ENCODE data around the gene LPCAT4.
A peak's percentile ranks its signal among the peaks of the same experiment; 100 is the strongest.

LPCAT4 gene

GRCh38 chr15:34337557-34338306, 29.3 kb downstream of the LPCAT4 start, which contains the start of gene SLC12A6:
TSS of gene SLC12A6 (minus strand) at chr15:34337781. CDS start at chr15:34336680, 1,101 bp downstream.
- Histone ChIP-seq H3K36me3 (ENCODE audit: control insufficient read depth in 4 of 4, insufficient read depth in 4 of 4, low read length in 3 of 4) (peaks cover 0 to 21% (median 7%) of the 10 kb centered on the region in 4 experiments), H3K9me3 (ENCODE audit: control extremely low read depth in 1 of 5, control insufficient read depth in 4 of 5, insufficient read depth in 2 of 5, low read depth in 1 of 5, low read length in 4 of 5) (no peaks in the 10 kb centered on the region), H3K27ac (ENCODE audit: insufficient read depth in 1 of 2, low read depth in 1 of 2, low read length in 2 of 2, poor library complexity in 1 of 2, severe bottlenecking in 2 of 2) (peak within 1 kb of the TSS; percentile 85 to 95), H3K4me1 (ENCODE audit: control extremely low read depth in 1 of 4, control insufficient read depth in 4 of 4, insufficient read depth in 4 of 4, low read length in 3 of 4) (peaks cover 31 to 63% (median 46%) of the 10 kb centered on the region in 4 experiments), H3K4me3 (ENCODE audit: control insufficient read depth in 1 of 7, extremely low read depth in 1 of 7, insufficient read depth in 4 of 7, low read depth in 2 of 7, low read length in 6 of 7) (peak within 1 kb of the TSS; percentile 74 to 96 (median 84)), H3K27me3 (replicated peaks in 2 of 5; ENCODE audit: control insufficient read depth in 4 of 5, insufficient read depth in 5 of 5, low read length in 4 of 5) (no peaks in the 10 kb centered on the region)
- under 1% methylated on average over 72 of the region's 78 CpGs for WGBS (ENCODE audit: insufficient coverage)
- CTCF ChIA-PET, result interaction anchor here (1.0 to 2.8 kb wide), 5 partner anchors 9 to 96 kb away, joined by 3 to 10 read pairs (median 5); no protein-coding TSS in a partner anchor
- DNase-seq, result peak; percentile 93 to 98 (median 97)
- POLR2A ChIA-PET, result interaction anchor here (0.6 to 1.5 kb wide), 4 partner anchors 8 to 236 kb away, joined by 3 to 6 read pairs (median 4); partner anchors contain the start of genes EMC7 and PGBD4

GRCh38 chr15:34336991-34337556, 29.9 kb downstream of the LPCAT4 start:
- under 1% methylated on average over 24 of the region's 26 CpGs for WGBS (ENCODE audit: insufficient coverage)
- POLR2A ChIA-PET, result interaction anchor here (0.6 to 1.5 kb wide), 5 partner anchors 8 to 235 kb away, joined by 3 to 6 read pairs (median 4); partner anchors contain the start of genes EMC7 and PGBD4
- CTCF ChIA-PET, result interaction anchor here (1.6 to 2.8 kb wide), 3 partner anchors 9 to 95 kb away, joined by 5 to 10 read pairs (median 5); no protein-coding TSS in a partner anchor
- Histone ChIP-seq H3K4me3 (ENCODE audit: control insufficient read depth in 1 of 7, extremely low read depth in 1 of 7, insufficient read depth in 4 of 7, low read depth in 2 of 7, low read length in 6 of 7) (peak overlapping the region; percentile 74 to 96 (median 84)), H3K4me1 (ENCODE audit: control extremely low read depth in 1 of 4, control insufficient read depth in 4 of 4, insufficient read depth in 4 of 4, low read length in 3 of 4) (peaks cover 34 to 68% (median 51%) of the 10 kb centered on the region in 4 experiments), H3K27ac (ENCODE audit: insufficient read depth in 1 of 2, low read depth in 1 of 2, low read length in 2 of 2, poor library complexity in 1 of 2, severe bottlenecking in 2 of 2) (peak overlapping the region; percentile 85 to 95), H3K27me3 (replicated peaks in 2 of 5; ENCODE audit: control insufficient read depth in 4 of 5, insufficient read depth in 5 of 5, low read length in 4 of 5) (no peaks in the 10 kb centered on the region), H3K9me3 (ENCODE audit: control extremely low read depth in 1 of 5, control insufficient read depth in 4 of 5, insufficient read depth in 2 of 5, low read depth in 1 of 5, low read length in 4 of 5) (no peaks in the 10 kb centered on the region), H3K36me3 (ENCODE audit: control insufficient read depth in 4 of 4, insufficient read depth in 4 of 4, low read length in 3 of 4) (peaks cover 0 to 21% (median 7%) of the 10 kb centered on the region in 4 experiments)
- DNase-seq, result peak in 1 of 3 donors; percentile 31

- H3K36me3 ChIP-seq (ENCODE audit: control insufficient read depth in 4 of 4, insufficient read depth in 4 of 4, low read length in 3 of 4), result peaks cover 0 to 18% (median 5%) of the 10 kb centered on the region in 4 experiments
- peaks cover 40 to 67% (median 51%) of the 10 kb centered on the region in 4 experiments for H3K4me1 ChIP-seq (ENCODE audit: control extremely low read depth in 1 of 4, control insufficient read depth in 4 of 4, insufficient read depth in 4 of 4, low read length in 3 of 4)
- no peak for DNase-seq
- ChIA-PET CTCF (interaction anchor here (1.6 to 2.8 kb wide), 3 partner anchors 8 to 94 kb away, joined by 5 to 10 read pairs (median 5); no protein-coding TSS in a partner anchor), POLR2A (interaction anchor here (0.6 to 0.7 kb wide), 3 partner anchors 9 to 27 kb away, joined by 3 to 4 read pairs (median 4); no protein-coding TSS in a partner anchor)
- H3K9me3 ChIP-seq (ENCODE audit: control extremely low read depth in 1 of 5, control insufficient read depth in 4 of 5, insufficient read depth in 2 of 5, low read depth in 1 of 5, low read length in 4 of 5), result no peaks in the 10 kb centered on the region
- H3K27ac ChIP-seq (ENCODE audit: insufficient read depth in 1 of 2, low read depth in 1 of 2, low read length in 2 of 2, poor library complexity in 1 of 2, severe bottlenecking in 2 of 2), result peak overlapping the region; percentile 85 to 95
- WGBS (ENCODE audit: insufficient coverage), result 88% methylated on average over 12 of the region's 16 CpGs
- H3K4me3 ChIP-seq (ENCODE audit: control insufficient read depth in 1 of 7, extremely low read depth in 1 of 7, insufficient read depth in 4 of 7, low read depth in 2 of 7, low read length in 6 of 7), result peak overlapping the region; percentile 74 to 96 (median 84)
- no peaks in the 10 kb centered on the region for H3K27me3 ChIP-seq (replicated peaks in 2 of 5; ENCODE audit: control insufficient read depth in 4 of 5, insufficient read depth in 5 of 5, low read length in 4 of 5)
Observed at GRCh38 chr15:34336231-34336990, 30.6 kb downstream of the LPCAT4 start.

- Histone ChIP-seq H3K27me3 (replicated peaks in 2 of 5; ENCODE audit: control insufficient read depth in 4 of 5, insufficient read depth in 5 of 5, low read length in 4 of 5) (no peaks in the 10 kb centered on the region), H3K4me1 (ENCODE audit: control extremely low read depth in 1 of 4, control insufficient read depth in 4 of 4, insufficient read depth in 4 of 4, low read length in 3 of 4) (peaks cover 42 to 68% (median 56%) of the 10 kb centered on the region in 4 experiments), H3K4me3 (ENCODE audit: control insufficient read depth in 1 of 7, extremely low read depth in 1 of 7, insufficient read depth in 4 of 7, low read depth in 2 of 7, low read length in 6 of 7) (peak overlapping the region in 6 of 7 experiments; percentile 74 to 96 (median 83)), H3K36me3 (ENCODE audit: control insufficient read depth in 4 of 4, insufficient read depth in 4 of 4, low read length in 3 of 4) (peaks cover 0 to 15% (median 2%) of the 10 kb centered on the region in 4 experiments), H3K27ac (ENCODE audit: insufficient read depth in 1 of 2, low read depth in 1 of 2, low read length in 2 of 2, poor library complexity in 1 of 2, severe bottlenecking in 2 of 2) (peak overlapping the region; percentile 85 to 95), H3K9me3 (ENCODE audit: control extremely low read depth in 1 of 5, control insufficient read depth in 4 of 5, insufficient read depth in 2 of 5, low read depth in 1 of 5, low read length in 4 of 5) (no peaks in the 10 kb centered on the region)
- CTCF ChIA-PET, result interaction anchor here (1.2 to 2.8 kb wide), 3 partner anchors 7 to 40 kb away, joined by 3 to 10 read pairs (median 5); no protein-coding TSS in a partner anchor
- WGBS (ENCODE audit: insufficient coverage), result 38% methylated on average over 2 of the region's 3 CpGs
- peak; percentile 77 to 85 (median 78) for DNase-seq
- POLR2A ChIA-PET, result interaction anchor here (0.5 kb wide), 1 partner anchor 50 kb away, joined by 3 read pairs; no protein-coding TSS in a partner anchor
Observed at GRCh38 chr15:34335176-34336032, 31.6 kb downstream of the LPCAT4 start.

GRCh38 chr15:34334672-34335071, 32.3 kb downstream of the LPCAT4 start:
- Histone ChIP-seq H3K27ac (ENCODE audit: insufficient read depth in 1 of 2, low read depth in 1 of 2, low read length in 2 of 2, poor library complexity in 1 of 2, severe bottlenecking in 2 of 2) (peak overlapping the region; percentile 85 to 95), H3K27me3 (replicated peaks in 2 of 5; ENCODE audit: control insufficient read depth in 4 of 5, insufficient read depth in 5 of 5, low read length in 4 of 5) (no peaks in the 10 kb centered on the region), H3K36me3 (ENCODE audit: control insufficient read depth in 4 of 4, insufficient read depth in 4 of 4, low read length in 3 of 4) (peaks cover 0 to 10% (median 0%) of the 10 kb centered on the region in 4 experiments), H3K9me3 (ENCODE audit: control extremely low read depth in 1 of 5, control insufficient read depth in 4 of 5, insufficient read depth in 2 of 5, low read depth in 1 of 5, low read length in 4 of 5) (no peaks in the 10 kb centered on the region), H3K4me3 (ENCODE audit: control insufficient read depth in 1 of 7, extremely low read depth in 1 of 7, insufficient read depth in 4 of 7, low read depth in 2 of 7, low read length in 6 of 7) (peak overlapping the region in 6 of 7 experiments; percentile 74 to 96 (median 83)), H3K4me1 (ENCODE audit: control extremely low read depth in 1 of 4, control insufficient read depth in 4 of 4, insufficient read depth in 4 of 4, low read length in 3 of 4) (peaks cover 42 to 75% (median 58%) of the 10 kb centered on the region in 4 experiments)
- ChIA-PET POLR2A (no interaction called here), CTCF (interaction anchor here (1.2 kb wide), 2 partner anchors 39 to 50 kb away, joined by 3 to 4 read pairs; no protein-coding TSS in a partner anchor)
- DNase-seq, result peak in 1 of 3 donors; percentile 26
- no CpG with 5 or more reads among the region's 4 CpGs for WGBS (ENCODE audit: insufficient coverage)

All from common myeloid progenitor, CD34-positive (primary cell).